NCI-H526 treated with DMSO at 0.1 percent for 48 hours (cell line): ENCODE results near the gene C17orf107.
A peak's percentile ranks its signal among the peaks of the same experiment; 100 is the strongest.

Experiments used
- DNase-seq: peaks from one replicate; lab custom pipeline; 2025; lab: John Stamatoyannopoulos, UW

Gene C17orf107

GRCh38 chr17:4935650-4936049 lies 36.3 kb downstream of the C17orf107 start:
- no peak for DNase-seq

GRCh38 chr17:4936436-4936835 lies 37.1 kb downstream of the C17orf107 start:
- DNase-seq: no peak

GRCh38 chr17:4937553-4937952 lies 38.2 kb downstream of the C17orf107 start:
- no peak for DNase-seq

- DNase-seq: no peak
Observed at GRCh38 chr17:4938069-4938491, 38.7 kb downstream of the C17orf107 start.

- DNase-seq: no peak
Observed at GRCh38 chr17:4938688-4939545, 39.6 kb downstream of the C17orf107 start.

GRCh38 chr17:4939546-4939795 lies 40.1 kb downstream of the C17orf107 start:
- no peak for DNase-seq

GRCh38 chr17:4939796-4940554 lies 40.6 kb downstream of the C17orf107 start, which contains the start of the genes RNF167 and SLC25A11:
TSS of gene RNF167 (plus strand) at chr17:4940268. CDS start at chr17:4940910, 642 bp downstream.
TSS of gene SLC25A11 (minus strand) at chr17:4940046. CDS start at chr17:4939910, 136 bp downstream.
- peak; percentile 96 for DNase-seq

- DNase-seq: no peak
Observed at GRCh38 chr17:4940555-4941318, 41.4 kb downstream of the C17orf107 start.

- DNase-seq: no peak
Observed at GRCh38 chr17:4941319-4941610, 41.9 kb downstream of the C17orf107 start.

- no peak for DNase-seq
Observed at GRCh38 chr17:4942760-4943508, 43.6 kb downstream of the C17orf107 start.

- no peak for DNase-seq
Observed at GRCh38 chr17:4944163-4944553, 44.8 kb downstream of the C17orf107 start.

- no peak for DNase-seq
Observed at GRCh38 chr17:4944554-4945175, 45.3 kb downstream of the C17orf107 start.

GRCh38 chr17:4945176-4945943 lies 46.0 kb downstream of the C17orf107 start:
- no peak for DNase-seq

GRCh38 chr17:4945944-4946280 lies 46.6 kb downstream of the C17orf107 start:
- DNase-seq: no peak

GRCh38 chr17:4946312-4946976 lies 47.1 kb downstream of the C17orf107 start:
- DNase-seq: no peak

GRCh38 chr17:4947010-4947410 lies 47.7 kb downstream of the C17orf107 start:
- no peak for DNase-seq

GRCh38 chr17:4947411-4948165 lies 48.3 kb downstream of the C17orf107 start:
- no peak for DNase-seq

GRCh38 chr17:4948166-4948930 lies 49.0 kb downstream of the C17orf107 start, which contains the start of gene PFN1:
TSS of gene PFN1 (minus strand) at chr17:4948530. CDS start at chr17:4948394, 136 bp downstream.
- peak; percentile 70 for DNase-seq

- no peak for DNase-seq
Observed at GRCh38 chr17:4948931-4949320, 49.6 kb downstream of the C17orf107 start.
